ENCODE data around the gene GAPVD1.
"Not testable (repeated sequence)": the region's sequence is repeated elsewhere in the genome, so short reads cannot be mapped to it uniquely, and the experiment has no call there.

The GAPVD1 gene

DNA sequence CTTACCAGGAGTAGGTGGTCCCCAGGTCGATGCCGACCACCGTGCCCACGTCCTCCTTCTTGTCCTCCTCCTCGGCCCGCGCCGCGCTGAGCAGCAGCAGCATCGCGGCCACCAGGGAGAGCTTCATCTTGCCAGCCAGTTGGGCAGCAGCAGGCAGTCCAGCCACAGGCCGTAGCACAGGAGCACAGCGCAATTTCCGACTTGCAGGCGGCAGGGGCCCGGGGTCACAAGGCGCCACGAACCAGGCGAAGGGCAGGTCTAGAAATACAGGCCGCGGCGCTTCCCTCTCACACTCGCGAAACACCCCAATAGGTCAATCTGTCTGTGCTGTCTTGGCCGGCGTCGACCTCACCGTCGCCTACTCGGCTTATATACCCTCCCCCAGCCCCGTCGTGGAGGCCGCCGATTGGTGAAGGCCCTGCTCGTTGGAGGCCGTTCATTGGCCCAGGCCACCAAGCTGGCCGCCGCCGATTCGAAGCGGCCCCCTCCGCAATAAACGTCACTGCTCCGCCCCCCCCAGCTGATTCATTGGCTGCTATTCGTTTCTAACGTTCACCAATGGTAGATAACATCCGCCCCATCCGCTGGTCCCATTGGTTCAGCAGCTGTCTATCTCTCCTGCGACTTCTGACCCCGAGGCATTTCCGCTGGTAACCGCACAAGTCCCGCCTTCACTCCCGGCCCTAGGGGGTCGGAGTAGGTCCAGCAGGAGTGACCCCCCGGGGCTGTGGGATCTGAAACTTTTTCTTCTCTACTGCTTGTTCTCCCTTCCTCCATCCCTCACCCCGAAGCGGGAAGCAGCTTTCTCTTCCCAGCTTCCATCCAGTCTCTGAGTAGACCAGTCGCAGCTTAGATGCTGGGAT lies 20.4 kb upstream of the GAPVD1 start, which contains the start of gene HSPA5:
Gene HSPA5 (minus strand): TSS at position 344 of the 863 bp plus-strand sequence. CDS start 217 bp downstream, at position 127.
- H3K27me3 Mint-ChIP-seq = no peaks in the 10 kb centered on the region

DNA sequence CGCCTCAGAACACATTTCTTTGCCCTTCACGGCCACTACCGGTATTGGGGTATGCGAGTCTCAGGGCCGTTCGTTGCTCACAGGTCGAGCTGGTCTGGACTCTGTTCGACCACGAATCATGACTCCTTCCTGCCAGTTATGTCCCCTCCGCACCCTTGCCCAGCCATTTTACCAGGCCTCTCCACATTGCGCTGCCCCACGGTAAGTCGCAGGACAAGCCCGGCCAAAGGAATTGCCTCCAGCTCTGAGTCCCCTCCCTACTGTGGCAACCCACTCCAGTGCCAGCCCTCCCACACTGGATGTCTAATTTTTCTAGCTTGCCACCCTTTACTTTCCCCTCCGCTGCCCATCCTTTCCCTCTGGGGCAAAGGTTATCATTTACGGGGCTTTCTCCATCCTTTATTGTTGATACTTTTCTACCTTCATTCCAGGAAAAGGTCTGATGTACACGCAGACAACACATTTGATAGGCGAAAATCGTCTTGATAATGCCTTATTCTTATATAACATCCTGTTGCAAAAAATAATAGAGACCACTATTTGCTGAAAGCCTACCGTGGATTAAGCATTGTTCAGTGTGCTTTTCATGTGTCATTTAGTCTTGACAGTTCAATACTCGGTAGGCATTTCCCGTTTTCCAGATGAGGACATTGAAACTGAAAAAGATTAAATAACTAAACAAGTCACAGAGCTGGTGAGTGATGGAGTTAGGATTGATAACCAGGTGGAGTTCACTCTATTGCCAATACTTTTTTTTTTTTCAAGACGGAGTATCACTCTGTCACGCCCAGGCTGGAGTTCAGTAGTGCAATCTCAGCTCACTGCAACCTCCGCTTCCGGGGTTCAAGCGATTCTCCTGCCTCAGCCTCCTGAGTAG lies 19.5 kb upstream of the GAPVD1 start:
- no peaks in the 10 kb centered on the region for H3K27me3 Mint-ChIP-seq
- H3K4me1 Mint-ChIP-seq (ENCODE audit: low read depth) = peaks cover 36% of the 10 kb centered on the region
- no peaks in the 10 kb centered on the region for H3K9me3 Mint-ChIP-seq (ENCODE audit: low read depth)
- peak overlapping the region; percentile 98 for H3K4me3 Mint-ChIP-seq
- H3K36me3 Mint-ChIP-seq = peaks cover 22% of the 10 kb centered on the region
- H3K27ac Mint-ChIP-seq = peak overlapping the region; percentile 98

More for the DNA sequence above, 20.4 kb upstream of the GAPVD1 start, which contains the start of gene HSPA5:
- peak within 1 kb of the TSS; percentile 98 for H3K27ac Mint-ChIP-seq
- peak within 1 kb of the TSS; percentile 98 for H3K4me3 Mint-ChIP-seq
- H3K4me1 Mint-ChIP-seq (ENCODE audit: low read depth) = peaks cover 45% of the 10 kb centered on the region
- H3K9me3 Mint-ChIP-seq (ENCODE audit: low read depth) = no peaks in the 10 kb centered on the region
- peaks cover 27% of the 10 kb centered on the region for H3K36me3 Mint-ChIP-seq

DNA sequence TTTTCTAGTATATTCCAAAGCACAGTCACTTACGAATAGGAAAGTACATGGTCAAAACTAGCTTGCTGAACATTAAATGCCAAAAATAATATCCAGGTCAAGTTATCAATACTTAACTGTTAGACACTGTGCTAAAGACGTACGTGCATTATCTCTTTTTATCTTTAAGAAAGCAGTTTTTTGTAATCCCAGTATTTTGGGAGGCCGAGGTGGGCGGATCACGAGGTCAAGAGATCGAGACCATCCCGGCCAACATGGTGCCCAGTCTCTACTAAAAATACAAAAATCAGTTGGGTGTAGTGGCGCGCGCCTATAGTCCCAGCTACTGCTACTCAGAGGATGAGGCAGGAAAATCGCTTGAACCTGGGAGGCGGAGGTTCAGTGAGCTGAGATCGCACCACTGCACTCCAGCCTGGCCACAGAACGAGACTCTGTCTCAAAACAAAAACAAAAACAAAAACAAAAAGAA lies 17.8 kb upstream of the GAPVD1 start:
- H3K27ac Mint-ChIP-seq = peak overlapping the region; percentile 79
- H3K4me1 Mint-ChIP-seq (ENCODE audit: low read depth) = peaks cover 20% of the 10 kb centered on the region
- peaks cover 11% of the 10 kb centered on the region for H3K36me3 Mint-ChIP-seq
- H3K9me3 Mint-ChIP-seq (ENCODE audit: low read depth) = no peaks in the 10 kb centered on the region
- H3K27me3 Mint-ChIP-seq = no peaks in the 10 kb centered on the region
- peak overlapping the region; percentile 51 for H3K4me3 Mint-ChIP-seq

- Mint-ChIP-seq H3K4me3 (no peak overlapping the region), H3K4me1 (ENCODE audit: low read depth) (peaks cover 15% of the 10 kb centered on the region), H3K27ac (no peak overlapping the region), H3K9me3 (ENCODE audit: low read depth) (no peaks in the 10 kb centered on the region), H3K27me3 (no peaks in the 10 kb centered on the region), H3K36me3 (no peaks in the 10 kb centered on the region)
These were observed 15.4 kb upstream of the GAPVD1 start for GRCh38 chr9:125246261-125246667.

GRCh38 chr9:125254231-125254630 lies 7.4 kb upstream of the GAPVD1 start:
- Mint-ChIP-seq H3K9me3 (ENCODE audit: low read depth) (no peaks in the 10 kb centered on the region), H3K27ac (no peak overlapping the region), H3K27me3 (no peaks in the 10 kb centered on the region)

GRCh38 chr9:125255781-125256391 lies 5.7 kb upstream of the GAPVD1 start:
- Mint-ChIP-seq H3K4me1 (ENCODE audit: low read depth) (peaks cover 1% of the 10 kb centered on the region), H3K4me3 (no peak overlapping the region), H3K9me3 (ENCODE audit: low read depth) (no peaks in the 10 kb centered on the region), H3K27ac (no peak overlapping the region), H3K36me3 (no peaks in the 10 kb centered on the region), H3K27me3 (no peaks in the 10 kb centered on the region)

More at GRCh38 chr9:125254231-125254630, 7.4 kb upstream of the GAPVD1 start:
- Mint-ChIP-seq H3K36me3 (no peaks in the 10 kb centered on the region), H3K4me3 (no peak overlapping the region), H3K4me1 (ENCODE audit: low read depth) (no peaks in the 10 kb centered on the region)

DNA sequence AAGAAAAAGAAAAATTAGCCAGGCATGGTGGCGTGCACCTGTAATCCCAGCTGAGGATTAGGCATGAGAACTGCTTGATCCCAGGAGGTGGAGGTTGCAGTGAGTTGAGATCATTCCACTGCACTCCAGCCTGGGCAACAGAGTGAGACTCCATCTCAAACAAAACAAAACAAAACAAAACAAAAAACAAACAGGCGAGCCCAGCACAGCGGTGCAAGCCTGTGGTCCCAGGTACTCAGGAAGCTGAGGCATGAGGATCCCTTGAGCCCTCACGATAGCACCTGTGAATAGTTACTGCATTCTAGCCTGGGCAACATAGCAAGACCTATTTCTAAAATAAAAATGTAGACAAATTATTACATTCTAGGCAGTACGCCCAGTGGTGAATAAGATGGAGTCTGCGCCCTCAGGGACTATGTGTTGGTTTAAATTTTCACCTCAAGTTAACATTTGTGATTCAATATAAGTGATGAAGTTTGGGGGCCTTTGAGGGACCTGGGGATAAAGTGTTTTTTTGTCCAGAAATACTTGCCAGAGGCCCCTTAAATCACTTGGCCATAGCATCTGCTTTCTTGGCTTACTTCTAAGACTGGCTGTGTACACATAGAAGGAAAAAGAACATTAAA lies 3.4 kb upstream of the GAPVD1 start:
- Mint-ChIP-seq H3K36me3 (no peaks in the 10 kb centered on the region), H3K4me1 (ENCODE audit: low read depth) (peaks cover 13% of the 10 kb centered on the region), H3K27ac (no peak overlapping the region), H3K9me3 (ENCODE audit: low read depth) (no peaks in the 10 kb centered on the region), H3K27me3 (no peaks in the 10 kb centered on the region), H3K4me3 (no peak overlapping the region)

GRCh38 chr9:125258832-125259534 lies 2.6 kb upstream of the GAPVD1 start:
- Mint-ChIP-seq H3K4me1 (ENCODE audit: low read depth) (peaks cover 19% of the 10 kb centered on the region), H3K27me3 (no peaks in the 10 kb centered on the region), H3K4me3 (no peak overlapping the region), H3K27ac (no peak overlapping the region), H3K9me3 (ENCODE audit: low read depth) (no peaks in the 10 kb centered on the region), H3K36me3 (peaks cover 2% of the 10 kb centered on the region)

GRCh38 chr9:125260561-125260960 lies 1.1 kb upstream of the GAPVD1 start:
- peaks cover 31% of the 10 kb centered on the region for H3K4me1 Mint-ChIP-seq (ENCODE audit: low read depth)
- H3K9me3 Mint-ChIP-seq (ENCODE audit: low read depth) = no peaks in the 10 kb centered on the region
- H3K27me3 Mint-ChIP-seq = no peaks in the 10 kb centered on the region
- peak overlapping the region; percentile 34 for H3K27ac Mint-ChIP-seq
- H3K4me3 Mint-ChIP-seq = peak overlapping the region; percentile 98
- H3K36me3 Mint-ChIP-seq = peaks cover 8% of the 10 kb centered on the region

GRCh38 chr9:125262294-125262991 lies 817 bp downstream of the GAPVD1 start:
- no peaks in the 10 kb centered on the region for H3K9me3 Mint-ChIP-seq (ENCODE audit: low read depth)
- H3K4me3 Mint-ChIP-seq = peak overlapping the region; percentile 98
- peaks cover 8% of the 10 kb centered on the region for H3K36me3 Mint-ChIP-seq
- no peaks in the 10 kb centered on the region for H3K27me3 Mint-ChIP-seq
- H3K4me1 Mint-ChIP-seq (ENCODE audit: low read depth) = peaks cover 38% of the 10 kb centered on the region
- H3K27ac Mint-ChIP-seq = peak overlapping the region; percentile 92

GRCh38 chr9:125264068-125264467 lies 2.4 kb downstream of the GAPVD1 start:
- not testable (repeated sequence) for H3K9me3 Mint-ChIP-seq (ENCODE audit: low read depth); H3K36me3 Mint-ChIP-seq; H3K27me3 Mint-ChIP-seq
- Mint-ChIP-seq H3K27ac (peak overlapping the region; percentile 83), H3K4me1 (ENCODE audit: low read depth) (peaks cover 47% of the 10 kb centered on the region), H3K4me3 (peak overlapping the region; percentile 98)

- peak overlapping the region; percentile 50 for H3K27ac Mint-ChIP-seq
These were observed 6.9 kb downstream of the GAPVD1 start for GRCh38 chr9:125268394-125269013.

DNA sequence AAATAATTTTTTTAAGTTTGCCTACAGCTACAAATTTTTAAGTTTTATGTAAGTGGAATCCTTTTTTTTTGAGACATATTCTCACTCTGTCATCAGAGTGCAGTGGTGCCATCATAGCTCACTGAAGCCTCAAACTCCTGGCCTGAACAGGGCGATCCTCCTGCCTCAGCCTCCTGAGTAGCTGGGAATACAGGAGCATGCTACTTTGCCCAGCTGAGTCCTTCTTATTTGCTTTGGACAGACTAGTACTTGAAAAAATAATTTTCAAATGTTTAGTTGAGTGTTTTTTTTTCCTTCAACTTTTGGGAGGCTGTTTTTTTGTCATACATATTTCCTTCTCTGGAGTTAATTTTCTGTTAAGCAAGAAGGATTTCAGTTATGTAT lies 7.4 kb downstream of the GAPVD1 start:
- H3K4me3 Mint-ChIP-seq = no peak overlapping the region
- H3K27me3 Mint-ChIP-seq = no peaks in the 10 kb centered on the region
- no peak overlapping the region for H3K27ac Mint-ChIP-seq
- peaks cover 52% of the 10 kb centered on the region for H3K4me1 Mint-ChIP-seq (ENCODE audit: low read depth)
- H3K9me3 Mint-ChIP-seq (ENCODE audit: low read depth) = no peaks in the 10 kb centered on the region
- peaks cover 14% of the 10 kb centered on the region for H3K36me3 Mint-ChIP-seq

More at GRCh38 chr9:125268394-125269013, 6.9 kb downstream of the GAPVD1 start:
- Mint-ChIP-seq H3K4me3 (no peak overlapping the region), H3K4me1 (ENCODE audit: low read depth) (peaks cover 55% of the 10 kb centered on the region), H3K27me3 (no peaks in the 10 kb centered on the region), H3K36me3 (peaks cover 16% of the 10 kb centered on the region), H3K9me3 (ENCODE audit: low read depth) (no peaks in the 10 kb centered on the region)

Data from activated naive CD8-positive, alpha-beta T cell (primary cell).